Activated T-helper 1 cell treated with Interleukin-2 at 50 U/mL for 16 hours (primary cell): ENCODE results near the gene HECTD1.
"Not testable (repeated sequence)": the region's sequence is repeated elsewhere in the genome, so short reads cannot be mapped to it uniquely, and the experiment has no call there.

Experiments
- DNase-seq: peaks from one replicate; pipeline ENCODE4 v3.0.0-alpha.2; 2020; ENCODE audit warnings: low read depth

HECTD1 gene

DNA sequence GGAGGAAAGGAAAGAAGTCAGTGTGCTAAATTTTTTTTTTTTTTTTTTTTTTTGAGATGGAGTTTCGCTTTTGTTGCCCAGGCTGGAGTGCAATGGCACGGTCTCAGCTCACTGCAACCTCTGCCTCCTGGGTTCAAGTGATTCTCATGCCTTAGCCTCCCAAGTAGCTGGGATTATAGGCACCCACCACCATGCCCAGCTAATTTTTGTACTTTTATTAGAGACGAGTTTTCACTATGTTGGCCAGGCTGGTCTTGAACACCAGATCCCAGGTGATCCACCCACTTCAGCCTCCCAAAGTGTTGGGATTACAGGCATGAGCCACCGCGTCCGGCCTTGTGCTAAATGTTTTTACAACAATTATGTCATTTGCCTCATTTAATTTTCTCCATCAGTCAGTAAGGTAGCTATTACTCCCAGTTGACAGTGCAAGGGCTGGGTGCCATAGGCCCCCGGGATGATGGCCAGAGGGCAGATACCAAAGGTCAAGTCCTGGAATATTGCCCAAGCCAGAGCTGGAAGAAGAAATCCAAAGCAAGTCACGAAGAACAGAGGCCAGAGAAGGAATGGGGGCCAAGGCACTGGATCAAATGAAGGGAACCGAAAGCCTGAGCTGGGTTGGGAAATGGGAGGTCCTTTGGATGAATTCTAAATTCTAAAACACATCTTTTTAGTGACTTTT lies 154.5 kb downstream of the HECTD1 start:
- not testable (repeated sequence) for DNase-seq

DNA sequence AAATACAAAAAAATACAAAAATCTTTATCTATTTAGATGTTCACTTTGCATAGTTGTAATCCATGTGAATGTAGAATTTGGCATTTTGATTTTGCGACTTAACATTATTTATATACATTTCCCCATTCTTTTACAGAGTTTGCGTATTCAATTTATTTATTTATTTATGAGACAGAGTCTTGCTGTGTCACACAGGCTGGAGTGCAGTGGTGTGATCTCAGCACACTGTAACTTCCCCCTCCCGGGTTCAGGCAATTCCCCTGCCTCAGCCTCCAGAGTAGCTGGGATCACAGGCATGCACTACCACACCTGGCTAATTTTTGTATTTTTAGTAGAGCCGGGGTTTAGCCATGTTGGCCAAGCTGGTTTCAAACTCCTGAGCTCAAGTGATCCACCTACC lies 156.1 kb downstream of the HECTD1 start:
- DNase-seq: no peak

DNA sequence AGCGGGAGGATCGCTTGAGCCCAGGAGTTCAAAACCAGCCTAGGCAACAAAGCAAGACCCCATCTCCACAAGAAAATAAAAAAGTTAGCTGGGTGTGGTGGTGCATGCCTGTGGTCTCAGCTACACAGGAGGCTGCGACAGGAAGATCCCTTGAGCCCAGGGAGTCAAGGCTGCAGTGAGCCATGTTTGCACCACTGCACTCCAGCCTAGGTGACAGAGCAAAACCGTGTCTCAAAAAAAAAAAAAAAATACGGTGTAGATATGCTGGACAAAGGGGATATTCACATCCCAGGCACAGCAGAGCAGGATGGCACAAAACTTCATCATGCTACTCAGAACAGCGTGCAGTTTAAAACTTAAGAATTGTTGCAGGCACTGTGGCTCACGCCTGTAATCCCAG lies 156.6 kb downstream of the HECTD1 start:
- DNase-seq: no peak
